Endothelial cell (in vitro differentiated cells): ENCODE measurements around the gene PSME1. TPM values are rescaled to one million over a fixed set of nuclear protein-coding genes. Genes with fewer than 3 reads are reported as not detected.

Source experiments
- DNase-seq: peaks from one replicate; pipeline ENCODE4 v3.0.0; 2021; ENCODE audit warnings: low spot score
- H3K27ac Mint-ChIP-seq: one replicate; pipeline ENCODE4 v1.8.0; 2021; ENCODE audit warnings: mixed read lengths, inconsistent platforms; ENCODE audit not compliant: unreplicated experiment
- H3K27me3 Mint-ChIP-seq: one replicate; pipeline ENCODE4 v1.8.0; 2021; ENCODE audit warnings: mild to moderate bottlenecking, moderate library complexity, mixed read lengths, inconsistent platforms; ENCODE audit not compliant: unreplicated experiment
- H3K36me3 Mint-ChIP-seq: one replicate; pipeline ENCODE4 v1.8.0; 2021; ENCODE audit warnings: mild to moderate bottlenecking, low read depth, mixed read lengths, inconsistent platforms; ENCODE audit not compliant: unreplicated experiment
- H3K4me1 Mint-ChIP-seq: one replicate; pipeline ENCODE4 v1.8.0; 2021; ENCODE audit warnings: mild to moderate bottlenecking, mixed read lengths, inconsistent platforms; ENCODE audit not compliant: unreplicated experiment
- H3K4me3 Mint-ChIP-seq: one replicate; pipeline ENCODE4 v1.8.0; 2021; ENCODE audit warnings: mild to moderate bottlenecking, mixed read lengths, inconsistent platforms; ENCODE audit not compliant: unreplicated experiment
- H3K9me3 Mint-ChIP-seq: one replicate; pipeline ENCODE4 v1.8.0; 2021; ENCODE audit warnings: mixed read lengths, inconsistent platforms; ENCODE audit not compliant: unreplicated experiment
- CTCF ChIP-seq: fragments of 200-600 bp; sonication (generic); IDR thresholded peaks from one replicate; pipeline ENCODE4 v1.5.0; 2021; ENCODE audit warnings: antibody characterized with exemption; ENCODE audit not compliant: unreplicated experiment
- microRNA-seq: library from miRNA; unstranded; fragments of <30 nt; microRNA quantifications from one replicate; pipeline ENCODE4, GENCODE V29; 2020; ENCODE audit not compliant: unreplicated experiment
- total RNA-seq: library from RNA; stranded (reverse); fragmentation: NEBNext Ultra II Directional; extraction: Animal tissue kit (Norgen Biotek cat#: 25700); gene quantifications from one replicate; pipeline ENCODE4 v1.2.1, GENCODE V29; 2021; ENCODE audit not compliant: unreplicated experiment

The PSME1 gene
- total RNA-seq, 1 donor from 2014 or later: 43.6 TPM

DNA sequence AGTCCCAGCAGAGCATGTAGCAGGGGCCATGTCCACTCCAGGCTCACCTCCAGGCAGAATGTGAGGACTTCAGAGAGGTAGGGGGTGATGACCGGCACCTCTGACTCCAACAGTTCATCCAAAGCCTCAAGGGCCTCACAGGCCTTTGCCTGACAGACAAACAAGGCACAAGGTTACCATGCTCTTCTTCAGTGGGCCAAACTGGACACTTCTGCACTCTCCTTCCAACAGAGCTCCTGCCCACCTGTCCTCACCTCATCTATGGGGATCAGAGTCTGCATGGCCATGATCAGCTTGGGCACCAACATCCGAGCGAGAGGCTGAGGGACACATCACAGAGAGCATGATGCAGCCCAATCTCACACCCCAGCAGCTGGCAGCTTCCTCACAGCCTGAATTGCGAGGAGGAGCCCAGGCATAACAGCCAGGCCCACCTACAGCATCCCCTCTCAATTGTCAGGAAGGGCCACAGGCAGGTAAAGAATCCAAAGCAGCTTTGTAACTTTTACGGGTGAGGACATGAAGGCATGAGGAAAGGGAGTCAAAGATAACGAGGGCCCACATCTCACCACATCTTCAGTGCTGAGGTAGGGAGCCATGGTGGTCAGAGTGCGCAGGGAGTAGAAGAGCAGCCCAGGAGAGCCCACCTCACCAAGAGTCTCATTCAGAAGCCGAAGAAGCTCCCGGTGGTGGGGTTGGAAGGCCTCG lies 51.0 kb downstream of the PSME1 start:
- no peak for TF ChIP-seq CTCF
- Mint-ChIP-seq H3K4me1 (peaks cover 14% of the 10 kb centered on the region), H3K9me3 (no peaks in the 10 kb centered on the region), H3K27ac (no peak overlapping the region), H3K36me3 (peaks cover 33% of the 10 kb centered on the region), H3K27me3 (peaks cover 20% of the 10 kb centered on the region), H3K4me3 (peak overlapping the region; percentile 73)
- no peak for DNase-seq

DNA sequence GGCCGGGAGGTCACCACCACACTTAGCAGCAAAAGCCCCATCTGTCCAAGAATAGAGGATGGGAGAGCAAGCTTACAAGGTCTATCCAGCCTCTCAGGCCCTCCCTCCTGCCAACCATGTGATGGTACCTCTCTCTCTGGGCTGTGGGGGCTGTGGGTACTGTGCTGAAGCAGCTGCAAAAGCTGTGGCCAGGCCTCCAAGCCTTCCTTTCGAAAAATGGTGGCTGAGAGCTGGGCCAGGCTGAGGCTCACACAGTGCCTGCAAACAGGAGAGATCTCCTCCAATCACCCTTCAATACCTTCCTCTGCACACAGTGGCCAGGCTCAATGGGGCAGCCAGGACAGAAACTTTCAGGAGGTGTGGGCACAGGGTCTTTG lies 51.5 kb downstream of the PSME1 start:
- DNase-seq: no peak
- H3K9me3 Mint-ChIP-seq: no peaks in the 10 kb centered on the region
- no peak overlapping the region for H3K27ac Mint-ChIP-seq
- H3K4me1 Mint-ChIP-seq: peaks cover 13% of the 10 kb centered on the region
- H3K27me3 Mint-ChIP-seq: peaks cover 22% of the 10 kb centered on the region
- H3K36me3 Mint-ChIP-seq: peaks cover 33% of the 10 kb centered on the region
- no peak for TF ChIP-seq CTCF
- peak overlapping the region; percentile 90 for H3K4me3 Mint-ChIP-seq

Small RNAs within 50 kb of the gene (microRNA-seq; reads per million reads assigned to microRNA genes)
- gene MIR7703: not detected

Other genes starting within 250 kb of the PSME1 start
- 18.9 TPM for gene DHRS4, start 182.4 kb upstream of the PSME1 start, total RNA-seq
- gene DHRS4L2, start 147.3 kb upstream of the PSME1 start, total RNA-seq: 19.2 TPM
- 1.4 TPM for gene CARMIL3, start 84.2 kb upstream of the PSME1 start, total RNA-seq
- gene CPNE6, start 64.6 kb upstream of the PSME1 start, total RNA-seq: not detected
- gene PCK2, start 41.9 kb upstream of the PSME1 start, total RNA-seq: 23.9 TPM
- gene DCAF11, start 21.4 kb upstream of the PSME1 start, total RNA-seq: 38.2 TPM
- 1.2 TPM for gene NRL, start 21.2 kb upstream of the PSME1 start, total RNA-seq
- gene FITM1, start 5.5 kb upstream of the PSME1 start, total RNA-seq: 0.59 TPM
- 16.7 TPM for gene EMC9, start 5.4 kb downstream of the PSME1 start, total RNA-seq
- 73.6 TPM for gene PSME2, start 10.4 kb downstream of the PSME1 start, total RNA-seq
- gene RNF31, start 11.3 kb downstream of the PSME1 start, total RNA-seq: 90.2 TPM
- gene IRF9, start 25.1 kb downstream of the PSME1 start, total RNA-seq: 25.7 TPM
- gene REC8, start 35.9 kb downstream of the PSME1 start, total RNA-seq: 31.8 TPM
- gene IPO4, start 52.6 kb downstream of the PSME1 start, total RNA-seq: 29.0 TPM
- 41.8 TPM for gene TM9SF1, start 59.2 kb downstream of the PSME1 start, total RNA-seq
- gene TSSK4, start 69.5 kb downstream of the PSME1 start, total RNA-seq: not detected
- 34.3 TPM for gene CHMP4A, start 77.3 kb downstream of the PSME1 start, total RNA-seq
- gene MDP1, start 79.9 kb downstream of the PSME1 start, total RNA-seq: 17.4 TPM
- 154 TPM for gene NEDD8, start 96.2 kb downstream of the PSME1 start, total RNA-seq
- gene GMPR2, start 96.7 kb downstream of the PSME1 start, total RNA-seq: 61.3 TPM
- gene TINF2, start 106.4 kb downstream of the PSME1 start, total RNA-seq: 25.4 TPM
- gene TGM1, start 127.0 kb downstream of the PSME1 start, total RNA-seq: 1.7 TPM
- 17.7 TPM for gene RABGGTA, start 135.4 kb downstream of the PSME1 start, total RNA-seq
- 17.7 TPM for gene DHRS1, start 163.6 kb downstream of the PSME1 start, total RNA-seq
- gene NOP9, start 163.7 kb downstream of the PSME1 start, total RNA-seq: 27.2 TPM
- 0.82 TPM for gene CIDEB, start 171.8 kb downstream of the PSME1 start, total RNA-seq
- 13.3 TPM for gene LTB4R2, start 173.9 kb downstream of the PSME1 start, total RNA-seq
- gene LTB4R, start 175.3 kb downstream of the PSME1 start, total RNA-seq: 9.5 TPM
- 74.6 TPM for gene ADCY4, start 198.9 kb downstream of the PSME1 start, total RNA-seq
- 2.6 TPM for gene RIPK3, start 203.8 kb downstream of the PSME1 start, total RNA-seq
- gene NFATC4, start 232.0 kb downstream of the PSME1 start, total RNA-seq: 42.4 TPM